ENCODE measurements around the gene KMO.
A peak's percentile ranks its signal among the peaks of the same experiment; 100 is the strongest.

Gene KMO

DNA sequence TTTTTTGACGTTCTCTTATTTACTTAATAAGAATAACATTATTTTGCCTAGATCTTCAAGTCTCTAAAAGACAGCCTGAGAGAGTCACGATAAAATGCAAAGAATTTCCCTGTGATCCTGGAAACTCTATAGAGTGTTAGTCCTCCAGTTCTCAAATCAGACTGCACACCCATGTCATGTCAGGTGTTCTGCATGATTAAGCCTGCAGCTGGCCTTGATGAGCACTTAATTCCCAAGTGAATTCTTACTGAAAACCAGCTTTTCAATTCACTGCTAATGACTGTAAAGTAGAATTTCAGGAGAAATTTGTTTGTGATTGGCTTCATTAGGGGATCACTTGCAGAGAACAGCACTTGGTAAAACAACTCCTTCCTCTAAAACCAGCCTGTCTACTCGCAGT lies 66.1 kb downstream of the KMO start:
- no peak for DNase-seq

DNA sequence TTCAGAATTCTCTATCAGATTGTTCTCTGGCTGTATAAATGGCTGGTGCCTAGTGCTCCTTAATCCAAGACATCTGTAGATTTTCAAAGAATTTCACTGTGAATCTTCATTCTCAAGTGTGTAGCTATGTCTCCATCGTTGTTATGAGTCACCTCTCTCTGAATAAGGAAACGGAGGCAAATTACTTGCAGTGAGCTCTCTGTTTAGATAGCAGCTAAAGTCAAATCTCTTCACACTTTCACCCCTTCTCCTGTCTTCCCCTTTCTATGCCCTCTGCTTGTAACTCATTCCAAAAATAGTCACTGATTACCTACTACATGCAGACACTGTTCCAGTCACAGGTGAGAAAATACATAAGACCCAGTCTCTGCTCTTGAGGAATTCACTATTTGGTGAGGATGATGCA lies 68.3 kb downstream of the KMO start:
- no peak for DNase-seq

DNA sequence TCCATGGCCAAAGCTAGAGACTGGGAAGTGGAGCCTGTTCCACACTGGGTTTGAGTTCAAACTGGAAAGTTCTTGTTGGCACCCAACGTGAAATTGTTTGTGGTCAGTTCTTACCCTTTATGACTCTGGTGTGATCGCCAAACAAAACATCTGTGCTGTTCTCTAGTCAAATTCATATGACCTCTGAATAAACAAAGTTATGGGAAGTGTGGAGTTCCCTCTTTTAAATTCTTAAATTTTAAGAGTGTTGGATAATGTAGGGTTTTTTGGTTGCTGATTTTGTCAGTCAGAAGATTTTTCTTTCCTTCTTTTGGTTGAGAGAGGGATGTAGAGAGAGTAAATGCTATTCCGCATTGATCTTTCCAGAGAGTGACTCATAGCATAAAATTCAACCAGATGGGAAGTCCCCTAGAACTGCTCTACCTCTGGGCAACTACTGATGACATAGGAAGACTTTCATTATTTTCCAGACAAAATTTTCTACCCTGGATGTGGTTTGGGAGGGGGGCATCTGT lies 71.6 kb downstream of the KMO start:
- DNase-seq, result no peak

DNA sequence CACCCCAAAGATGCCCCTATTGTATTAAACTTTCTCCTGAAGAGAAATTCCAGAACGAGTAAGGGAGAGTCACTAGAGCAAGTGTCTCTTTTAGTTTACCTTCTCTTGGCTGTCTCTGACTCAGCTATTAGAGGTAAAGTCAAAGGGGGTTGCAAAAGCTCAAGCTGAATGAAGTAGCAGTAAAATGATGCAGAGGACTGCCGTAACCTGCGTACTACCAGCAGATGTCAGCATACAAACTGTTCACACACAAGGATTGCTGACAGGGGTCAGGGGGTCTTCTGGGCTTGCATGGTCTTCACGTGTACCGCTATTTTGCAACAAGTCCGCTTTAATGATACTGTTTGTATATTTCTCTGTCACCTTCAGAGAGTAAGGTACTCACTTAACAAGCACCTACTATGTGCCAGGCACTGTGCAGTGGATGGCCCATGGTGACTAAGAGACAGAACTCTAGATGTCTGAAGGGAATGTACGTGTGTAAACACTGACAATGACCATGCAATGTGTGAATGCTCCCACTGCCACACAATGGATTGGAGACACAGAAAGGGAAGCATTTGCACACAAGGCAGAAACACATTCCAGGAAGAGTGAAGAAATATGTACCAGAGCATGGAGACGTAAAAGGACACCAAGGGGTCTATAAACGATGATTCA lies 73.1 kb downstream of the KMO start:
- DNase-seq, result peak; percentile 25 to 35

DNA sequence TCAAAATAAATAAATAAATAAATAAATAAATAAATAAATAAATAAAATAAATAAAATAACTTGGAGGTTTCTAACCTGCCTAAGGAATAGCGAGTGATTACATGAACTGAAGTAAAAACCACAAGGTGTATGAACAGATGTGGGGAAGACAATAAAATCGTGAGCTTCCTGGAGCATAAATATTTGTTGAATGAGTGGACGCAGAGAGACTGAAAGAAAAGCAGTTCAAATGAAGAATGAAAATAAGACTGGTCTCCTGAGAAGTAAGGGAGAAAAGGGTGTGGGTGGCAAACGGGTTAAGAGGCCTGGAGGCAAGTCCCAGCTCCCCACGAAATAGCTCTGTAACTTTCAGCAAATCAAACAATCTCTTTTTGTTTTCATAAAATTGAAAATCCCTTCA lies 74.4 kb downstream of the KMO start:
- DNase-seq, result no peak

DNA sequence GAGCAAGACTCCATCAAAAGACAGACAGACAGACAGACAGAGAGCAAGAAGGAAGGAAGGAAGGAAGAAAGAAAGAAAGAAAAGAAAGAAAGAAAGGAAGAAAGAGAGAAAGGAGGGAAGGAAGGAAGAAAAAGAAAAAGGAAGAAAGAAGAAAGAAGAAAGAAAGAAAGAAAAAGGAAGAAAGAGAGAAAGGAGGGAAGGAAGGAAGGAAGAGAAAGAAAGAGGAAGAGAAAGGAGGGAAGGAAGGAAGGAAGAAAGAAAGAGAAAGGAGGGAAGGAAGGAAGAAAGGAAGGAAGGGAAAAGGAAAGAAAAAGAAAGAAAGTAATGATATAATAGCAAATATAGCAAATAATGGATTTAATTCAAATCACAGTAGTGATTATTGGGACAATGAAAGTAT lies 75.3 kb downstream of the KMO start:
- no peak for DNase-seq

DNA sequence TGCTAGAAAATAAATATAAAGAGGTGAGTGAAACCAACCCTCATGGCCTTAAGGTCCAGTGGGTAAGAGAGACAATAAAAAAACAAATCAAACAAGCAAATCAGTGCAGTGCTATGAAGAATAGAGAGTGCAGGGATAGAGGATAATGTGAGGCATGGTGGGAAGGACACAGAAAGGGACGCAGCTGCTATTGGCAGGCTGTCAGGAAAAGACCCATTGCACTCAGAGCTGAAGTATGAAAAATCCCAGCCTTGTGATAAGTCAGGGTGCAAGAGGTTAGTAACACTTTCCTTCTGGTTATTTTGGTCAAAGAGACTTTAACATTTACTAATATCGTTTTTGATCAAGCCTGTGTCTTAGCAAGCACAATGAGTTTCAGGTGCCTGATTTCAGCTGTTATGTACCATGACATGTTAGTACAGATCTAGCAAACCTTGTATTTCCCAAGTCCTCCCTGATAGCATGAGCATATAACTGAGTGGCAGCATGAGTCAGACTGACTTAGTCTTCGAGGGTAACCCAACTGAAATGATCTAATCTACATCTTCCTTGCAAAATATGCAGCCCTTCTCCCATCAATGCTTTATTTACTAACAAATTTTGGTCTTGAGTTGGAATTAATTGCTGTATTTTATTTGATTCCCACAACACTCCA lies 76.3 kb downstream of the KMO start:
- DNase-seq, result no peak

DNA sequence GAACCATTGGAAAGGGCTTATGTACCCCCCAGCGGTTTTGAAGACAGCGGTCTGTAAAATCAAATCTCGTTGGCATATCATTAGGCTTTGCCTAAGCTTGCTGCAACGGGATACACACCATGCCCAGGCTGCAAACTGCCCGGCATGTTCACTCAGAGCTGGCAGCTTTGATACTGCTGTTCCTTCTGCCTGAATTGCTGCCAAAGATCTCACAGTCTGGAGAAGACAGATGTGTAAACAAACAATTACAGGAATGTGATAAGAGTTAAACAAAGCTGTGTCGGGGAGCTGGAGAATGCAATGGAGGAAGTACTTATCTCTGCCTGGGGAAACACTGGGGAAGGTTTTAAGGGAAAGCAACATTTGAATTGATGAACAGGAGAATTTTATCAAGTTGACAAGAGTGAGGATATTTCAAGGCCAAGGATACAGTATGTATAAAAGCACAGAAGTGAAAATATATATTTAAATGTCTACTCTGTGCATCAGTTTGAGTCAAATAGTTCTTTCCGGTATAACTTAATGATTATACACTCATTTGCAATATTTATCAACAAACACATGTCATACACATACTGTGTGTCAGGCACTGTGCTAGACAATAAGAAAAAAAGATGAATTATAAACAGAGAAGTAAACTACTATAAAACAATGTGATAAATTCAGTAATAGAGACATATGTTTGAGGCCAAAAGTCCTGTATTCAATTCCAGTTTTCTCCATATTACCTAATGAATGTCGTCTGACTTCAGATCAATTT lies 78.1 kb downstream of the KMO start:
- no peak for DNase-seq

DNA sequence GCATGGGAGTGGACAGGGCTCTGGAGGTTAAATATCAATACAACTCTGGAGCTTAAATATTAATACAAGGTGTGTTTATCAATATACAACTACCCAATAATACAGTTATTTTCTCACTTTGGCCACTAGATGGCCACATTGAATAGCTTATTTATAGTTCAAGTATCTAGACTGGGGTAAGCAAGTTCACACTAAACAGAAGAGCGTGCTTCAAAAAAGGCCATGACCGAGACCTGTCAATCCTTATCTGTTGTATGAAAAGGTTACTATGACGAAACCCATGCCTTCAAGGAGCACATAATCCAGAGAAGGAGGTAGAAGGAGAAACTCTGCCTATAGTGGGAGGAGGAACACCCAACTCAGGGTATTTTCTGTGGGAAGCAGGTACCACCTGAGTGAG lies 78.9 kb downstream of the KMO start:
- peak; percentile 70 to 74 for DNase-seq

DNA sequence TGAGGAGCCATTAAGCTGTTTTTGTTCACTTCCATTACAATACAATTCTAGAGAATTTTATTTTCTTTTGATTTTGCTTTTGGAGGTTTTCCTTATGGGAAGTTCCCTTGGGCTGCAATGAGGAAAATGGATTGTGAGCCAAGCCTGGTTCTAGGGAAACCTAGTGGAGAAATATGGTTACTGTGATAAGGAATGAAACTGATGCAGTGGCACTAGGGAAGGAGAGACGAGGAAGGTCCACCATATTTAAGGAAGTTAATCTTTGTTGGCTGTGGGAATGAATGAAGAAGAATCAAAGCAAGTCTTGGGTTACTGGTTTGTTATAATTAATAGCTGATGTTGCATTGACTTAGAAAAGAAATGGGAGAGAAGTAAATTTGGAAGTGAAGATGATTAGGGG lies 79.6 kb downstream of the KMO start:
- peak in 1 of 2 experiments; percentile 3 for DNase-seq

DNA sequence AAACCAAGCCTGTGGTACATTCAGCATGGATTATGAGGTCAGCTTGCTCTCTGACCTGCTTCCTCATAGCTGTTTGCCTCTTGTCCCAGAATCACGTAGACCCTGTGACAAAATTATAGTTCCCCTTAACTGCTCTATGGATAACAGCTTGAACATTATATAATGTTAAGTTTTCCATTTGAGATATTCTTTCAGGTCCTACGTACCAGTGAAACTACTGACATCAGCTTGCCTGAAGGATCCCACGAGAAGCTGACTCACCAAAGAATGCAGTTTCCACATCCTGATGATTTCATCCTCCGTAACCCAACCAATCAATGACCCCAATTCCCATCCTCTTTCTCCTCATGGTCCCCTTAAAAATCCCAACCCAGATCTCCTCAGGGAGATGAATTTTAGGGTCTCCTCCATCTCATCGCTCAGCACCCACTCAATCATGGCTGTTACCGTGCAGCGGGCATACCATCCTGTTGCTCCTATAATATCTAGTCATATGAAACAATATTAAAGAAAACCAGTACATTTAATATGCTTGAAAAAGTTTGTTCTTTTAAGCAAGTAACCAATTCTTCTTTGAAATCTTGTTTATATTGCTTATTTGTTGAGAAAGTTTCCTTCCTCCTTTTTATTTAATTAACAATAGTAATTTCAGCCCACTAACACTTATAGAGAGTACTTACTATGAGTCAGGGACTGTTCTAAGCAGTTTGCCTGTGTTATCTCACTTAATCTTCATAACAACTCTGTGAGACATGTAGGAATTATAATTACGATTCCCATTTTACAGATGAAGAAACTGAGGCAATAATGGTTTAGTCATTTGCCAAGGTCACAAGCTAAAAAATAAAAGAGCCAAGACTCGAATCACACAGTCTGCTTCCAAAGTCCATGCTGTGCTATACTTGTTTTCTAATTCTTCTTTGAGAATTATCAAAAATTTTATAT lies 80.6 kb downstream of the KMO start:
- DNase-seq, result no peak

DNA sequence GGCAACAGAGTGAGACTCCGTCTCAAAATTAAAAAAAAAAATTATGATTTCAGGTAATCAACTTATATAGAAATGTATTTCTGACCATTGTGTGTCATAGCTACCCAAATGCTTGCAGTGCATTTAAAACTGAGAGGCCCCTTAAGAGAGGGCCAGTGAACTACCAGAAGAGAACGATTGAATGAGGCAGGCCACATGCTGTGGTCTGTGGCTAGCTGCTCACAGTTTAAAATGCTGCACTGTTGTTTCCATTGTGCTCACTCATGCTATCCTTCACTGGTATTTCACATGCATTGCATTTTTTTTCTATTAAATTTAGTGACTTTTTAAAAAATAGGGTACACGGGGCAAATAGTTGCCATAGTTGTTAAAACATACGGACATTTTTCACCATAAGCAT lies 82.0 kb downstream of the KMO start:
- no peak for DNase-seq

DNA sequence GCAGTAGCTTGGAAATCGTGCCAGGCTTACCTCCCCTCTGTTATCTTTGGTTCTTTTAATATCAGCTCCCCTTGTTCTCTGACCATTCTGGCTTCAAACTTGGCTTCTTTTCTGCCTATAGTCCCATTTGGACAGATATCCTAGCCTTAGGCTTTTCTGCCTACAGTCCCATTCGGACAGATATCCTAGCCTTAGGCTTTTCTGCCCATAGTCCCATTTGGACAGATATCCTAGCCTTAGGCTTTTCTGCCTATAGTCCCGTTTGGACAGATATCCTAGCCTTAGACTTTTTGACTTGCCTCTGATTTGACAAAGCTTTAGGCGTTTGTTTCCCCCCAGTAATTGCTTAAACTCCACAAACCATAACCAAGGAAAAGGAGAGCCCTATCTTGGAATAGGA lies 82.4 kb downstream of the KMO start:
- DNase-seq, result no peak

DNA sequence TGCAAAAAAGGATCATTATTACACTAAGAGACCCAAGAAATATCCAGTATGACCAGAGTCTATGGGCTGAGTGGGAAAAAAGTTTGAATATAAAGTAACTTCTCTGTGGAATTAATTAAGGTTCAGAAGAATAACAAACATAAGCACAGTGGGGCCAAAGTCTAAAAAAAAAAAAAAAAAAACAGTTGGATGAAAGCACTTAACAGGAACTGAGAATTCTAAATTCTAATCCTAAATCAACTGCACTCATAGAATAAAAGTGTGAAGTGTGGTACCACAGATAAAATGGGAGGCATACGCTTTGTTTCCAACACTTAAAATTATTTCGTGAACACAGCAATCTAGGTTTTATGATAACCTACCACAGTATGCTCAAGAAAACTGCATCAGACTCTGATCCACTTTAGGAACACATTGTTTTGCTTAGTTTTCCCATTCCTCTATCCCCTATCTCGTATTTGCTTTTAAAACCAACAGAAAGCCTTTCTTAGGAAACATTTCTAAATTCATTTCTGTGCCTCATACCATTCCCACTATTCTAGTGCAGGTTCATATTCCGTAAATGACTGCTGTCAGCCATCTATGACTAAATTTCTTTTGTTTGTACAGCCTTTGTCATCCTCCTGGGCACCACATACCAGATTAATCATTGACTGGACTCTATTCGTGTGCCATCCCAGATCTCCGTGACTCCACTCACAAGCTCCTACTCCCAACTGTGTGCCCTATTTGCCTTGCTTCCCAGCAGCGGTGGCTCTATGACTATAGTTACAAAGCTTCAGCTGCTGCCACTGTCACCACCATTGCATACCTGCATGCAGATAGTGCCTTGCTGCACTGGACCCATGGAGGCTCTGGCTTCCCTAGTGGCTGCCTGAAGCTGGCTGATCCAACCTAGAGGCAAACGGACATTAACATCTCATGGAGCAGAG lies 83.1 kb downstream of the KMO start:
- no peak for DNase-seq

DNA sequence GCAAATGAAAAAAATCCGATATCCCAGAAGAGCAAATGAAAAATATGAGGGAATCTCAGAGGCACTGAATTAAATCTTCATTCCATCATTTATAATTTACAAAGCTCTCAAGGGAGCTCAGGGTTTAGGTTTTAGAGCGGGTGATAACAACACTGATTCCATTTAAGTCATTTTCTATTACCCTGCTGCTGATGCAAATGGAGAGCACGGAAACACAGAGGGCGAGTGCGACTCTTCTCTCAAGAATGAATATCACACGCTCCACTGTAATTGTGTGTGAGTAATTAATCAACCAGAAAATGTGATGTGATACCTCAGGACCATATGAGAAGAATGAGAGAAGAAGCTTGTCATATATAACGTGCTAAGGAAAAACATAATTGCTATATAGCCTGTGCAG lies 85.2 kb downstream of the KMO start:
- DNase-seq, result no peak

DNA sequence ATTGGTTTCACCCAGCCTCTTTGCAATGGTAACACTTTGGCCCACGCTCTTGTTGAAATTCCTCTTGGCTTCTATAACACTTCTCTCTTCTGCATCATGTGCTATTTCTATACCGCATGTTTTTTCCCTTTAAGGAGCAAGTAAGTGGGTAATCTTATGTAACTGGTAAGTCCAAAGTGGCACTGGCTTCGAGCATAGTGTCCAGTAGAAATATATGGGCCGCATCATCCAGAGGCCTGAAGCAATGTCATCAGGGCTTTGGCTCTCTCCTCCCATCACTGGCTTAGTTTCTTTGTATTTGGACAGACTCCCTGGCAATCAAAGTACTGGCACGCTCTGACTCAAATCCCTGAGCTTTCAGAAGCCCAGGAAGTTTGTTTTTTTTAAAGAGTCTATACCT lies 90.5 kb downstream of the KMO start:
- DNase-seq, result no peak

DNA sequence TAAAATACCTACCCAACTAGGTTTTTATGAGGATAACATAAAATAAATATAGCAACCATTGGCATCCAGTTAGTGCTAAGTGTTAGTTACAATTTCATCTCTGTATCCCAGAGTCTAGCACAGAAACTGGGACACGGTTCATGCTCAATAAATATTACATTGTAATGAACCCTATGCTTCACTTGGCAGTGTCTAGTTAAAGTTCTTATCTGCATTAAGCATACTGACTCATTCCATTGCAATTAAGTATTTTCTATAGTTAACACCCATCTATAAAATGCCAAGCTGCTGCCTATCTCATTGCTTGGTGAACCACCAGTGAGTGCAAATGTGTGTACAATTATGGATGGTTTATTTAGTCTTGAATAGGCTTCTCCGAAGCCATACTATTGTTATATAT lies 92.8 kb downstream of the KMO start:
- DNase-seq, result no peak

DNA sequence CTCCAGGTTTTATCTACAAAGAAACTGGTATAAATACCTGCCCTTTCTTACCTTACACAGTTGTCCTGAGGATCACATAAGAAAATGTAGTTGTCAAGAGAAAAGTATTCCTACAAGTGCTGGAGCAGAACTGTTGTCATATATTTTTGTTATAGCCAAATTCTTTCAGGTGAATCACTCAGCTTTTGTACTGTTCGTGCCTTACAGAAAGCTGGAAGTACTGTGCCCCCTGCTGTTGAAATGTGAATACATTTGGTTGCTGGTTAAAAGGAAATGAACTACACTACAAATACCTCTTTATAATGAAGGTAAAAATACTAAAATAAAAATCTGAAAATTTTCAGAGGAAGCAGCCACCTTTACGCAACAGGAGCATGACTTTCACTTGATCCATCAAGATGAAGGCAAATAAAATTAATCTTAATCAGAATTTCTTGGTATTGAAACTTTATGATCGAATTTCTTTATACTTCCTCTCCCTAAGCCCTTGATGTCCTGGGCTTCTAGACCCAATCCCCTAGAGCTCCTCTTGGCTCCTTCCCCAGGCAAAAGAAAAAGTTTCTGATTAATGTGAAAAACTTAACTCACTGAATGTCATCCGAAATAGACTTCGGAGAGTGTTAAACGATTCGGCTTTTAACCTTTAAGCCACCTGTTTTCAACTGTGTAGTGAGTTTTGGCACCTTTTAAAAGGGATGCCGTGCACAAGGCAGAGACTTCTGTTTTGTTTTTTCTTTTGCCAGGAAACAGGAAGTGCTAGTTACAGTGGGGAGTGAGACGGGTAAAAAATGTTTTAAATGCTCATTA lies 95.5 kb downstream of the KMO start:
- peak; percentile 50 to 85 for DNase-seq

DNA sequence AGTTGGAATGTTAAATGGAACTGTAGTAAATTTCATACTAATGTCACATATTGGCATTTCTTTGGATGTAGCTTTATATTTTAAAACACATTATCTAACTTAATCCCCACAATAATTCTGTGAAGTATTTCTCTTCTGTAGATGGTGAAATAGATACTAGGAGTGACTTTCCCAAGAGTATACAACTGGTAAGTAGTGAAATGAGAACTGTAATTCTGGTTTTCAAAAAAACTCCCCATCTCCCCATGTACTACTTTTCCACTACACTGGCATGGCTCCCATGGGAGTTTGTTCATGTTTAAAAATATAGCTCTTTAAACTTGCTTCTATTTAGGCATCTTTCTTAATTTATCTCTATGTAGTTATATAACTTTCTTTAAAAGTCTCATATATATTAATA lies 97.8 kb downstream of the KMO start:
- DNase-seq, result no peak

DNA sequence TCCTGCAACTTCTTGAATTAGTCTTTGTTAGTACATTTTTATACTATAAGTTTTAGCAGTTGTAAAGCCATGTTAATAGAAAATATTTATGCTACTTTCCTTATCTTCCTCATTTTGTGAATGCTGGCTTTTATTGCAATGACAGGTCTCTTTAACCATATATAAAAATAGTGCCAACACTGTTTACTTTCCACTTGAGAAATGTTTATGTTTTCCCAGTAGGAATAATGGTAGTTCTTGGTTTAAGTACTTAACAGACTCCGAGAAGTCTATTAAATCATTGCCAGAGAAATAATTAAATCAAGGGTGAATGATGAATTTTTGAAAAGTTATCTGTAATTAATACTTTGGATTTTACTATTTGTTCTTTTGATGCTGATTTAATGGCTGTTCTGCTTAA lies 98.3 kb downstream of the KMO start:
- no peak for DNase-seq

DNA sequence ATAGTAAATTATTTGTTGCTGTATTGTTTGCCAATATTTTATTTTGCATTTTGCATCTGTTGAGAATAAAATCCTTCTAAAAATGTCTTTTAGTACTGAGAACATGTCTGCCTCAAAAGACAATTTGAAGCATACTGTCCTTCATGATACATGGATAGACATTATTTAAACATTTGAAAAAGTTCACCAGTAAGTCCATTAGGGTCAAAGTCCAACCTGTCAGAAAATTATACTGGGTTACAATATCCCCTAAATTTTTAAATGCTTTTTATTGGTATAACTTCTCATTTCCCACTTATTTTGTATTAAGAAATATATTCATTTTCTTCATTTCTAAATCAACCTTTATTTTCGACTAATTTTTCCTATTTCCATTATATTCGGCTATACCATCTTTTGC lies 98.7 kb downstream of the KMO start:
- DNase-seq, result no peak
